GM18907 (cell line): ENCODE data around the gene APBB1.

Experiments
- ATAC-seq: cut with Tn5 transposase; IDR thresholded peaks from one replicate; pipeline ENCODE4 v1.9.1; 2021; ENCODE audit warnings: mild to moderate bottlenecking, moderate library complexity; ENCODE audit not compliant: unreplicated experiment

The APBB1 gene

GRCh38 chr11:6419009-6419631 is at the start of gene APBB1:
APBB1 (minus strand) TSS chr11:6419094; CDS start chr11:6411347, 7,747 bp downstream.
- no peak for ATAC-seq

GRCh38 chr11:6459099-6459450 is 40.2 kb upstream of the APBB1 start:
- ATAC-seq = no peak

GRCh38 chr11:6458352-6459098 is 39.6 kb upstream of the APBB1 start:
- no peak for ATAC-seq

GRCh38 chr11:6457581-6458320 is 38.9 kb upstream of the APBB1 start:
- ATAC-seq = no peak

- no peak for ATAC-seq
Measured at GRCh38 chr11:6456361-6457073, 37.6 kb upstream of the APBB1 start.

- ATAC-seq = no peak
Measured at GRCh38 chr11:6455070-6455469, 36.2 kb upstream of the APBB1 start.

GRCh38 chr11:6453152-6453551 is 34.3 kb upstream of the APBB1 start:
- ATAC-seq = no peak

- ATAC-seq = no peak
Measured at GRCh38 chr11:6452219-6452618, 33.3 kb upstream of the APBB1 start.

GRCh38 chr11:6448574-6448973 is 29.7 kb upstream of the APBB1 start:
- ATAC-seq = no peak

- peak; percentile 81 for ATAC-seq
Measured at GRCh38 chr11:6443269-6444003, 24.5 kb upstream of the APBB1 start.

GRCh38 chr11:6442441-6442840 is 23.5 kb upstream of the APBB1 start:
- no peak for ATAC-seq

- no peak for ATAC-seq
Measured at GRCh38 chr11:6440906-6441358, 22.0 kb upstream of the APBB1 start, which contains the start of gene HPX. HPX (minus strand) TSS chr11:6440987; CDS start chr11:6440963, 24 bp downstream.

- peak; percentile 39 for ATAC-seq
Measured at GRCh38 chr11:6438979-6439571, 20.2 kb upstream of the APBB1 start.

- no peak for ATAC-seq
Measured at GRCh38 chr11:6437993-6438392, 19.1 kb upstream of the APBB1 start.

- ATAC-seq = no peak
Measured at GRCh38 chr11:6437423-6437822, 18.5 kb upstream of the APBB1 start.

- peak; percentile 49 for ATAC-seq
Measured at GRCh38 chr11:6433998-6434660, 15.2 kb upstream of the APBB1 start.

GRCh38 chr11:6431861-6432260 is 13.0 kb upstream of the APBB1 start:
- ATAC-seq = no peak

GRCh38 chr11:6427516-6427915 is 8.6 kb upstream of the APBB1 start:
- ATAC-seq = no peak

GRCh38 chr11:6420677-6421076 is 1.8 kb upstream of the APBB1 start:
- ATAC-seq = no peak
